CD4-positive, alpha-beta T cell treated with Interferon gamma for 1 hour (primary cell): ENCODE data around the gene MEPCE.
"Not testable (repeated sequence)": the region's sequence is repeated elsewhere in the genome, so short reads cannot be mapped to it uniquely, and the experiment has no call there.

Source experiments
- DNase-seq: peaks from one replicate; pipeline ENCODE4 v3.0.0-alpha.2; 2020

Gene MEPCE

DNA sequence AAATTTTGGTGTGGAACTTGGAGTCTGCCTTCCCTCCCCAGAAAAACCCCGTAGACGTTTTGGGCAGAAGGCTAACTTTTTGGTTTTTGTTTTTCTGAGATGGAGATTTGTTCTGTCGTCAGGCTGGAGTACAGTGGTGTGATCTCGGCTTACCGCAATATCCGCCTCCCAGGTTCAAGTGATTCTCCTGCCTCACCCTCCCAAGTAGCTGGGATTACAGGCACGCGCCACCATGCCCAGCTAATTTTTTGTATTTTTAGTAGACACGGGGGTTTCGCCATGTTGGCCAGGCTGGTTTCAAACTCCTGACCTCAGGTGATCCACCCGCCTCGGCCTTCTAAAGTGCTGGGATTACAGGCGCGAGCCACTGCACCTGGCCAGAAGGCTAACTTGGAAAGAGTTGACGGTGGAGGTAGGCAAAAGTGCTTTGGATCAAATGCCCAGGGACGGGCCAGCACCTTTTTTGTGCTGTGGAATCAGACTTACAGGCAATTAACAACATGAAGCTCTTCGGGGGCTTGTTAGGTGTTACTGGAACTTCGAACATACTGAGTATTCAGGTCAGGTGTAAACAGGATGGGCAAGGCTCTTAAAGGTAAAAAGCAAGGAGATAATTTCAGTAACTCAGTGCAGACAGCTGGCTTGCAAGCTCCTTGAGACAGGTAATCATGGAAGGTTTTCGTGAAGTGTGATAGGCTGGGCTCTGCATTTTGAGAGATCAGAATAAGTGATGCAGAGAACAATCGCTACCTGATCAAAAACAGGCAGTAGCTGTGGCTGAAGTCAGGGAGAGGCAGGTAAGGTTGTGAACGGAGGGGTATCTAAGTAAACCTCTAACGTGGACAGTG, 4.9 kb downstream of the MEPCE start:
- no peak for DNase-seq

DNA sequence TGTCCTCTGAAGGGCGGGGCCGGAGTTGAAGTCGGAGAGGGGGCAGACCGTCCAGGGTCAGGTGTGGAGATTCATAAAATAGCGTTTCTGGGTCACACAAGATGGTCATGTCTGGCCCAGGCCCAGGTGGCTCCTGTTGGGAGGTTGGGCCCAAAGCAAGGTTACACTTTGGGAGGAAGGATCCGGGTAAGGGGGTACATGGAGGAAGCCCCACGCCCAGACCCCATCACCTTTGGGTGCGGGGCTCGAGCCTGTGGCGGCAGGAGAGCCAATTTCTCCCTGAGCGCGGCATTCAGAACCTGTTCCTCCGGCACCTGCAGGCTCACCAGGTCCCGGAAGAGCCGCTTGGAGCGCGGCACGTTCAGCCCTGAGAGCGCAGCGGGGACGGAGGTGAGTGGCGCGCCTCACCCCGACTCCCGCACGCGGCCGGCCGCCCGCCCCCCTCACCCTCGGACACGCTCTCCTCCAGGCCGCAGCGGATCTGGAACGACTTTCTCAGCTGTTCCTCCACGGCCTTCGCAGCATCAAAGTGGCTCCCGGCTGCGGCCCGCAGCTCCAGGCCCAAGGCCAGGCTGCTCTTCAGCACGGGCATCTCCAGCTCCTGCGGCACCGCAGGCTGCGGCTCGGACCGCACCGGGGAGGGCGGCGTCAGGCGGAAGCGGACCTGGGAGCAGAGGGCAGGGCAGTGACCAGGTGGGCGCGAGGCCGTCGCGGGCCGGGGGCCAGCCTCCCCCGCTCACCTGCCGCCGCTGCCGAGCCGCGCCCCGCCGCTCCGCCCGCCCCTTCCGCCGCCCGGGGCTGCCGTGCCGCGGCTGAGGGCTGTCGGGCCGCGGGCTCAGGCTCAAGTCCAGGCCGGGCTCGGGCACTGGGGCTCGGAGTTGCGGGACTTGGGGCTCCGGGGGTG, 6.0 kb downstream of the MEPCE start:
- DNase-seq: peak; percentile 45

DNA sequence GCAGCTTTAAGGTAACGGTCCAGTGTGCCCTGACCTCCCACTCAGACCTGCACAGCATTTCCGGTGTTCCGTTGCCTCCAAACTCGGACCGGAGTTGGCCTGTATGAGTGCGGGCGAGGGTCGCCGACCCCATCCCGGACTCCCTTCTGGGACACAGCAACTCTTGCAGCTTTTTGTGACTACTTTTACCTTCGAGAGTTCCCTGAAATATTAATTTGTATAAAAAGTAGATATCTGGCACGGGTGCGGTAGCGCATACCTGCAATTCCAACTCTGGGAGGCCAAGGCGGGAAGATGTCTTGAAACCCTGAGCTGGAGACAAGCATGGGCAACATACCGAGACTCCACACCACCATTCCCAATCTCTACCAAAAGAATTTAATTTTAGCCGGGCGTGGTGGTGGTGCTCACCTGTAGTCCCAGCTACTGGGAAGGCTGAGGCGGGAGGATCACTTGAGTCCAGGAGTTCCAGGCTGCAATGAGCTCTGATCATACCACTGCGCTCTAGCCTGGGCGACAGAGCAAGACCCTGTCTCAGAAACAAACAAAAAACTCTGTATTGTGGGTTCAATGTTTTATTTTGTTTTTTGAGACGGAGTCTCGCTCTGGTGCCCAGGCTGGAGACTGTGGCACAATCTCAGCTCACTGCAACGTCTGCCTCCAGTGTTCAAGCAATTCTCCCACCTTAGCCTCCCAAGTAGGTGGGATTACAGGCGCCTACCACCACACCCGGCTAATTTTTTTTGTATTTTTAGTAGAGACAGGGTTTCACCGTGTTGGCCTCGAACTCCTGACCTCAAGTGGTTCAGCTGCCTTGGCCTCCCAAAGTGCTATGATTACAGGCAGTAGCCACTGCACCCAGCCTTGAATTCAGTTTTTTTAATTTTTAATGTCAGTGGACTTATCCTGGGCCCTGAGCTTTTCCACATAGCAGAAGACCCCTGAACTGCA, 7.8 kb downstream of the MEPCE start:
- no peak for DNase-seq

DNA sequence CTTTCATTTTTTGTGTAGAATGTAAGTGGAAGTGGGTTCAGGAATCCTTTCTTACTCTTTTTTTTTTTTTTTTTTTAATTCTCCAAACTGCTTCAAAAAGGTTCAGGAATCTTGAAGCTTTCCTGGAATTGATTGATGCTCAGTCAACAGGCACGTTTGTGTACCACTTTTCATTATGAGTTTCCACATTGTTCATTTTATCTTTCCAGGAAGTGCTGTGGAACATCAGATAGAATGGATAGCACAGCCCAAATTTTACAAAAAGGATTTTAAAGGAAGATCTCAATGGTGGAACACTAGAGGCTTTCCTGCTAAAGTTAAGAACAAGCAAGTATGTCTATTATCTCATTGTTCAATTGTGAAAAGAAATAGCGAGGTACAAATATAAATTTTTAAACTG, 8.5 kb downstream of the MEPCE start:
- DNase-seq: no peak

DNA sequence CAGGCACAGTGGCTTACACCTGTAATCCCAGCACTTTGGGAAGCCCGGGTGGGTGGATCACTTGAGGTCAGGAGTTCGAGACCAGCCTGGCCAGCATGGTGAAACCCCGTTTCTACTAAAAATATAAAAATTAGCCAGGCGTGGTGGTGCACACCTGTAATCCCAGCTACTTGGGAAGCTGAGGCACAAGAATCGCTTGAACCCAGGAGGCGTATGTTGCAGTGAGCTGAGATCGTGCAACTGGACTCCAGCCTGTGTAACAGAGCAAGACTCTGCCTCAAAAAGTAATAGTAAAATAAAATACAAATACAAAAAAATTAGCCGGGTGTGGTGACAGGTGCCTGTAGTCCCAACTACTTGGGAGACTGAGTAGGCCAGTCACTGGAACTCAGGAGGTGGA, 9.1 kb downstream of the MEPCE start:
- DNase-seq: not testable (repeated sequence)

DNA sequence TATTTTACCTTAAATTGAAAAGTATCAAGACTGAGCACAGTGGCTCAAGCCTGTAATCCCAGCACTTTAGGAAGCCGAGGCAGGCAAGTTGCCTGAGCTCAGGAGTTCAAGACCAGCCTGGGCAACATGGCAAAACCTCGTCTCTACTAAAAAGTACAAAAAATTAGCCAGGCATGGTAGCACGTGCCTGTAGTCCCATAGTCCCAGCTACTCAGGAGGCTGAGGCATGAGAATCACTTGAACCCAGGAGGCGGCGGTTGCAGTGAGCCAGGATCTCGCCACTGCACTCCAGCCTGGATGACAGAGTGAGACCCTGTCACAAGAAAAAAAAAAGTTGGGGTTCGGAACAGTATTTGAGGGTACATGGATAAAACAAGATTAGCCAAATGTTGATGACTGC, 9.6 kb downstream of the MEPCE start:
- DNase-seq: not testable (repeated sequence)

DNA sequence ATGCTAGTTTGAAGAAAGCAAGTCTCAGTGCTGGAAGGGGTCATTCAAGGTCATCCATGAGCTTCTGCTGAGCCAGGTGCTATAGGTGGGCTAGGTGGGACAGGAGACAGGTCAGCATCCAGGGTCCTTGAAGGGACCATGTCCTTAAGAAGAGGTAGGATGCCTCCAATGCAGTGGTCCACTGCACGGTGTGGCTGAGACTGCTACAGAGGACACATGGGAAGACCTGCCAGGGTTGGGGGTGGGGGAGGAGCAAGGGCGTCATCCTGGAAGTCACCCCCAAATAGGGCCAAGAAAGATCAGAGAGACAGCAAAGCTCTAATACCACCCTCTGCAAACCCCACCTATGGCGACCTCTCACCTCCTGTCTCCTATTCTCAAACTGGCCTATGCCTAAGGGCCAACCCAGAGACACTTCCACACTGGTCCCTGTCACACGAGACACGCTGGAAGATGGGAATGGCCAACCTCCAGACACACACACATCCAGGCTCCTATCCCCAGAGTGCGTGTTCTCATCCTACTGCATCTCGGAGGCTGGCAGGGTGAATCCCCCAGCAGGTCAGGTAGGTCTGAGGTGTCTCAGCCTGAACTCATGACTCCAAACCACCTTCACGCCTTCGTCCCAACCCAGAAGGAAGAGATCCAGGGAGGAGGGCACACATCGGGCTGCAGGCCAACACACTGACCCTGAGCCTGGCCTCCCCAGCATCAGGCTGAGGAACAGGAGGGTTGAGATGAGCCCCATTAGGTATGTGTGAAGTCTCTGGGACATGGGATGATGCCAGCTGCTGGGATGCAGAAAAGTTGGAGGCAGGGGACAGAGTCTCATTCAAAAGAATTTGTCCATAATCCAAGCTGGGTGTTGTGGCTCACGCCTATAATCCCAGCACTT, 12.3 kb downstream of the MEPCE start:
- no peak for DNase-seq

DNA sequence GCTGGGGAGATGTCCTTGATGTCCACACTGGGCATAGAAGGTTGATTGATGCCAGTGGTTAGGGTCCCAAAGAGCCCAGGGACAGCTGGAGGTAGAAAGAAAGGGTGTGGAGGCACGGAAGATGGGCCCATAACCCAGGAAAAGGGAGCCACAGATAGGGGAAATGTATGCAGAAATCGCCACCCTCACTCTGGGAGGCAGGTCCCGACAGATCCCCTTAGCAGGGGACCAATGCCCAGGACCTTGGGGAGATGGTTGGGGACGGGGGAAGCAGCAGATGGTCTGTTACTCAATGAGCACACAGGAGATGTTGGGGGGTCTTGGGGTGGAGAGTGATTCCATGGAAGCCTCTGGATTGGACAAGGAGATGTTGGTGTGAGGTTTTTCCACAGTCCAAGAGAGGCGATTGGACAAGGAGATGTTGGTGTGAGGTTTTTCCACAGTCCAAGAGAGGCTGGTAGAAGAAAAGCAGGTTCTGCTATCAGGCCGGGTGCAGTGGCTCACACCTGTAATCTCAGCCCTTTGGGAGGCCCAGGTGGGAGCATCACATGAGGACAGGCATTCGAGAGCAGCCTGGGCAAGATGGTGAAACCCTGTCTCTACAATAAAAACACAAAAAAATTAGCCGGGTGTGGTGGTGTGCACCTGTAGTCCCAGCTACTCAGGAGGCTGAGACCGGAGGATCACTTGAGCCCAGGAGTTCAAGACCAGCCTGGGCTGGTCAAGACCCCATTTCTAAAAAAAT, 13.6 kb downstream of the MEPCE start:
- no peak for DNase-seq

DNA sequence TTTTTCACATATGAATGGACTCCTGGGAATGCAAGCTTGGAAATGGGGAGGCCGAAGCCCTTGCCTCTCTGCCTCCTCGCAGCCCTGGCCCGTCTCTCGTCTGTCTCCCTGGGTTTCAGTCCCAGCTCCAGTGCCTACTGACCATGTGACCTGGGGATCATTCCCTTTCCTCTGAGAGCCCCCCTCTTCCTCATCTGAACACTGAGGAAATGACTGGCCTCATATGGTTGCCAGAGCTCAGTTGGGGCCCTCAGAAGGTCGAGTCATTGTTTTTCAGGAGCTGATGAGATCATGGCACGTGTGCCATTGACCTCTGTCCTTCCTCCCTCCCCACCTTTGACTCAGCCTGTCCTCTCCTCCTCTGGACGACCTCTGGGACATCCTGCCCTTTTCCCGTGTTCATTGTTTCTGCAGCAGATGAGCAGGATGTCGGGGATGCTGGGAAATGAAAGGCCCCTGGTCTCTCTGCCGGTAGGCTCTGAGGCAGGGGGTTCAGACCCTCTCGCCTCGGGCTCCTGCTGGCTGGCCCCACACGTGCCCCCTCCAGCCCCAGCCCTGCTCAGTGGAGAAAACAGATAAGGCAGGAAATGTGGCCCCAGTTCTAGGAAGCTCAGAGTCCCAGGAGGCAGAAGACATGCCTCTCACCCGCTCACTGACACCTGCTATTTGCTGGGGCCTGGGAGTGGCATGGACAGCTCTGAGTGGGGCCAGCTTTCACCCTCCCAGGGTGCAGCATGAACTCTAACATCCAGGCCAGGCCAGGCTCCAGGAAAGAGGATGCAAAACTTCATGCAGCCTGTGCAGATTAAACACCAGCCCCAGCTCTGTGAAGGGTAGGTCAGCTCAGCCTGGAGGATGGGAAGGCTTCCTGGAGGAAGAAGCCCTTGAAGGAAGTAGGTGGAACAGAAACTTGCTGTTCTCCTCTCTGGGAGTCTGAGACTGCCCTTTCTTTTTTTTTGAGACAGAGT, 15.0 kb downstream of the MEPCE start:
- peak; percentile 42 for DNase-seq

DNA sequence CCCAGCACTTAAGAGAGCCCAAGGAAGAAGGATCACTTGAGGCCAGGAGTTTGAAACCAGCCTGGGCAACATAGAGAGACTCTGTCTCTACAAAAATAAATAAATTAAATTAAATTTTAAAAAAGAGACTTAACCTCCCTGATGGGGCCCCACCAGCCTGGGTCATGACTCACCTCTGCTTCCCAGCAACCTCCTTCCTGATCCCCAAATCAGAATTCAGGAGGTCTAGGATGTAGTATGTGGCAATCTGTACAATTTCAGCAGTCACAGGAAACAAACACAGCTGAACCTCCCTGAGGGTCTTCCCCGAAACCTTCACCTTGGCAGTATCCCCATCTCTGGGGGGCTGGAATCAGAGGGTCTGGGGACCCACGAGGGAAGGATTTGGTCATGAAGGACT, 16.4 kb downstream of the MEPCE start:
- no peak for DNase-seq

DNA sequence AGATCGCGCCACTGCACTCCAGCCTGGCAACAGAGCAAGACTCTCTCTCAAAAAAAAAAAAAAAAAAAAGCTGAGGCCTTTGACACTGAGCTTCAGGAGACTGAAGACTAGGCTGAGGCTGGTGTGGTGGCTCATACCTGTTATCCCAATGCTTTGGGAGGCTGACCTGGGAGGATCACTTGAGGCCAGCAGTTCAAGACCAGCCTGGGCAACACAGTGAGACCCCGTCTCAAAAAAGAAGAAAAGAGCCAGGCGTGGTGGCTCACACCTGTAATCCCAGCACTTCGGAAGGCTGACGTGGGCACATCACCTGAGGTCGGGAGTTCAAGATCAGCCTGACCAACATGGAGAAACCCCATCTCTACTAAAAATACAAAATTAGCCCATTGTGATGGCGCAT, 17.7 kb downstream of the MEPCE start:
- DNase-seq: not testable (repeated sequence)

DNA sequence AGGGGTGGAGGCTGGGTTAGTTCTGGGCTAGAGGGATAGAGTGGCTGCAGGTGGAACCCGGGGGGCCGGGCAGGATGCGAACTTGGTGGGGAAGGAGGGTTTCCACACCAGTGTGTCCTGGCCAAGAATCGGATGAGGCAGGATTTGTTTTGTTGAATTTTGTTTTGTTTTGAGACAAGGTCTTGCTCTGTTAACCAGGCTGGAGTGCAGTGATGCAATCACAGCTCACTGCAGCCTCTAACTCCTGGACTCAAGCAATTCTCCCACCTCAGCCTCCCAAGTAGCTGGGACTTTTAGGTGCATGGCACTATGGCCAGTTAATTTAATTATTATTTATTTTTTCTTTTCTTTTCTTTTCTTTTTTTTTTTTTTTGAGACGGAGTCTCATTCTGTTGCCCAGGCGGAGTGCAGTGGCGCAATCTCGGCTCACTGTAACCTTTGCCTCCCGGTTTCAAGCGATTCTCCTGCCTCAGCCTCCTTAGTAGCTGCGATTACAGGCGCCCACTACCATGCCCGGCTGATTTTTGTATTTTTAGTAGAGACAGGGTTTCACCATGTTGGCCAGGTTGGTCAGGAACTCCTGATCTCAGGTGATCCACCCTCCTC, 19.7 kb downstream of the MEPCE start:
- no peak for DNase-seq

DNA sequence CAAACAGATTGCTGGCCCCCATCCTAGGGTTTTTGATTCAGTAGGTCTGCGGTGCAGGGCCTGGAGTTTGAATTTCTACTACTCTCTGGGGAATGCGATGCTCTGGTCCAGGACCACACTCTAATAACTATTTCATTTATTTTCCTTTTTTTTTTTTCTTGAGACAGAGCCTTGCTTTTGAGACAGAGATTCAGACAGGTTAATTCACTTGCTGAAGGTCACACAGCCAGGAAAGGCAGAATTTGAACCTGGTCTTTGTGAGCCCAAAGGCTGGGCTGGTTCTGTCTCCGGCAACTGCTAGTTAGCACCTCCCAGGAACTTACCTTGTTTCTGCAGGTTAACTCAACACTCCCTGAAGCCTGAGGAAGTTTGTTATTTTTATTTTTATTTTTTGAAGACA, 22.9 kb downstream of the MEPCE start:
- DNase-seq: no peak

DNA sequence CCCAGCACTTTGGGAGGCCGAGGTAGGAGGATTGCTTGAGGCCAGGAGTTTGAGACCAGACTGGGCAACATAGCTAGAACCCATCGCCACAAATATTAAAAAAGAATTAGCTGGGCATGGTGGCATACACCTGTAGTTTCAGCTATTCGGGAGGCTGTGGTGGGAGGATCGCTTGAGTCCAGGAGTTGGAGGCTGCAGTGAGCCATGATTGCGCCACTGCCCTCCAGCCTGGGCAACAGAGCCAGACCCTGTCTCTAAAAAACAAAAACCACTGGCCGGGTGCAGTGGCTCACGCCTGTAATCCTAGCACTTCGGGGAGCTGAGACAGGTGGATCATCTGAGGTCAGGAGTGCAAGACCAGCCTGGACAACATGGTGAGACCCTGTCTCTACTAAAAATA, 24.2 kb downstream of the MEPCE start:
- not testable (repeated sequence) for DNase-seq

DNA sequence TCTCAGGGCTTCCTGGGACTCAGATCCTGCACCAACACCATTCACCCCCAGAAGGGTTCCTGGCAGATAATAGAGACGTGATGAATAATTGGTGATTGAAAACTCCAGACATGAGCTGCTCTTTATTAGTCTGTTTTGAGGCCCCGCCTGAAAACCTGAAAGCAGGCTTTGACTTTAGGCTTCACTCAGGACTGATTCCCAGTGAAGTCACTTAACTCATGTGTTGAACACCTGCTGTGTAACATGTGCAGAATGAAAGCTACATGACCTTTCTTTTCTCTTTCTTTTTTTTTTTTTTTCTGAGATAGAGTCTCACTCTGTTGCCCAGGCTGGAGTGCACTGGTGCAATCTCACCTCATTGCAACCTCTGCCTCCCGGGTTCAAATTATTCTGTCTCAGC, 25.6 kb downstream of the MEPCE start:
- DNase-seq: no peak

DNA sequence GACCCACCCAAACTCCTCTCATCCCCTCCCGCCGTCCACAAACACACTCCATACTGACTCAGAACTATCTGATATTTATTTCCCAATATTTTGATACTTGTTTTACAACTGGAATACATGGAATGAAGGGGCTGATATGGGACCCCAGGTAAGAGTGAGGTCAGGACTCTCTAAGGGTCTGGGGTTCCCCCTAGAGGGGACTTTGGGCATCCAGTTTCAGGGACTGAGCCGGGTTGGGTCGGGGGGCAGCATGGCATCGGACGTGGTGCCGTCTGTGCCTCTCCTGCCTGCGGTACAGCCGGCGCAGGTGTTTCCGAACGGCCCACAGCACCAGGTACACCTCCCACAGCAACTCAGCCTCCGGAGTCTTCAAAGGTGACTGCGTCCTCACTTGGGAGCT, 26.9 kb downstream of the MEPCE start:
- DNase-seq: no peak

DNA sequence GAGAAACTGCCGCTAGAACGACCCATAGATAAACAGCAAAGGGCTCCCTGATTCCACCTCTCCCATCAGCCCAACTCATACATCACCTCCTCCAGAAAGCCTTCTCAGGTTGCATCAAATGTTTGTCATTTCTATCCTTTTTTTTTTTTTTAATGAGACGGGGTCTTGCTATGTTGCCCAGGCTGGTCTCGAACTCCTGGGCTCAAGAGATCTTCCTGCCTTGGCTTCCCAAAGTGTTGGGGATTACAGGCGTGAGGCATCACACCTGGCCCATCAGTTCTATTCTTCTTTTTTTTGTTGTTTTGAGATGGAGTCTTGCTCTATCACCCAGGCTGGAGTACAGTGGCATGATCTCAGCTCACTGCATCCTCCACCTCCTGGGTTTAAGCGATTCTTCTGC, 27.4 kb downstream of the MEPCE start:
- no peak for DNase-seq

DNA sequence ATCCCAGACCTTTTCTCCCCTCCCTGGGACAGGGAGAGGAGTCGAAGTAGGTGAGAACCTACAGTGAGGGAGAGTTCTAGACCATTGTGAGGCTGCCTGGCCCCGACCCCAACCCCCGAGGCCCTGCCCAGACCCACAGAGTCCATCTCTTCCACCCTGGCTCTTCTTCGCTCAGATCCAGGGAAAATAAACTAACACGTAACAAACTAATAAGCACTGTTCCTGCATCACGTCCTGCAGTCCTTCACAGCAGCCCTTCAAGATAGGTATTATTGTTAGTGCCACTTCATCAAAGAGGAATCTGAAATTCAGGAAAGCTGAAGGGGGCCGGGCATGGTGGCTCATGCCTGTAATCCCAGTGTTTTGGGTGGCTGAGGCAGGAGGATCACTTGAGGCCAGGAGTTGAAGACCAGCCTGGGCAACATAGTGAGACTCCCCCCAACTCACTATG, 34.6 kb downstream of the MEPCE start, which contains the start of gene SPACDR:
SPACDR (minus strand) TSS at position 51 of the 451 bp plus-strand sequence. CDS start 235 bp downstream, outside the sequence.
- no peak for DNase-seq

DNA sequence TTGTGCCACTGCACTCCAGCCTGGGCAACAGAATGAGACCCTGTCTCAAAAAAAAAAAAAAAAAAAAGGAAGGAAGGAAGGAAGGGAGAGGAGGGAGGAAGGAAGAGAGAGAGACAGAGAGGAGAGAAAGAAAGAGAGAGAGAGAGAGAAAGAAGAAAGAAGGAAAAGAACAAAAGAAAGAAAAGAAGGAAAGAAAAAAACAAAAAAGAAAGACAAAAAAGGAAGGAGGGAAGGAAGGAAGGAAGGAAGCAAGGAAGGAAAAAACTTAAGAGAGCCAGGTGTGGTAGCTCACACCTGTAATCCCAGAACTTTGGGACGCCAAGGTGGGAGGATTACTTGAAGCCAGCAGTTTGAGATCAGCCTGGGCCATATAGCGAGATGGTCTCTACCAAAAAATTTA, 35.2 kb downstream of the MEPCE start:
- DNase-seq: no peak
